Suppressor macrophage treated with lipopolysaccharide for 1 hour (primary cell): ENCODE results near the gene MRPL45.

Source experiments
- DNase-seq, 3 donors: peaks; one replicate each; pipeline ENCODE4 v3.0.0-alpha.2; 2020 to 2022

MRPL45 gene

GRCh38 chr17:38325221-38325851 is 28.4 kb downstream of the MRPL45 start:
- peak in 2 of 3 donors; percentile 7 to 13 for DNase-seq

- DNase-seq: peak; percentile 58 to 74 (median 63)
These were observed 30.2 kb downstream of the MRPL45 start for GRCh38 chr17:38326996-38327792.

GRCh38 chr17:38327936-38328335 is 31.0 kb downstream of the MRPL45 start:
- no peak for DNase-seq

- DNase-seq: no peak
These were observed 31.7 kb downstream of the MRPL45 start for GRCh38 chr17:38328620-38329019.

- DNase-seq: no peak
These were observed 32.3 kb downstream of the MRPL45 start for GRCh38 chr17:38329284-38329683.

GRCh38 chr17:38329808-38330730 is 33.1 kb downstream of the MRPL45 start:
- no peak for DNase-seq

- DNase-seq: no peak
These were observed 34.0 kb downstream of the MRPL45 start for GRCh38 chr17:38330941-38331411.

- DNase-seq: no peak
These were observed 35.8 kb downstream of the MRPL45 start for GRCh38 chr17:38332735-38333134.

GRCh38 chr17:38333635-38334295 is 36.8 kb downstream of the MRPL45 start:
- peak; percentile 31 to 62 (median 41) for DNase-seq

GRCh38 chr17:38334480-38335364 is 37.8 kb downstream of the MRPL45 start:
- DNase-seq: no peak

GRCh38 chr17:38336838-38337237 is 39.9 kb downstream of the MRPL45 start:
- no peak for DNase-seq

GRCh38 chr17:38338053-38338452 is 41.1 kb downstream of the MRPL45 start:
- no peak for DNase-seq

- no peak for DNase-seq
These were observed 41.6 kb downstream of the MRPL45 start for GRCh38 chr17:38338535-38338934.

- no peak for DNase-seq
These were observed 42.9 kb downstream of the MRPL45 start for GRCh38 chr17:38339891-38340290.

GRCh38 chr17:38341035-38341721 is 44.2 kb downstream of the MRPL45 start:
- DNase-seq: peak in 2 of 3 donors; percentile 3 to 53

- no peak for DNase-seq
These were observed 46.1 kb downstream of the MRPL45 start for GRCh38 chr17:38342886-38343607.

GRCh38 chr17:38343608-38344419 is 46.8 kb downstream of the MRPL45 start, which contains the start of gene GPR179:
Gene GPR179 (minus strand): TSS chr17:38343956. CDS start chr17:38343789, 167 bp downstream.
- DNase-seq: no peak

- DNase-seq: no peak
These were observed 47.4 kb downstream of the MRPL45 start for GRCh38 chr17:38344420-38344745.

- no peak for DNase-seq
These were observed 48.8 kb downstream of the MRPL45 start for GRCh38 chr17:38345743-38346142.
